Muscle layer of duodenum (tissue), 2 donors: ENCODE data around the gene PALM2AKAP2.

Experiments used
- H3K27ac ChIP-seq: one replicate; pipeline ENCODE4 v1.7.0; 2013; ENCODE audit warnings: mild to moderate bottlenecking, low read length
- H3K27me3 ChIP-seq: one replicate; pipeline ENCODE4 v1.7.0; 2013; ENCODE audit warnings: low read depth, mild to moderate bottlenecking, control low read depth, low read length
- H3K36me3 ChIP-seq, 2 donors: one replicate each; pipeline ENCODE4 v1.7.0; 2013; ENCODE audit warnings: low read length in 2 of 2, control low read depth in 1 of 2, mild to moderate bottlenecking in 1 of 2; ENCODE audit not compliant: insufficient read depth in 2 of 2, control insufficient read depth in 1 of 2
- H3K4me1 ChIP-seq, 2 donors: one replicate each; pipeline ENCODE4 v1.7.0; 2013; ENCODE audit warnings: low read length in 2 of 2, mild to moderate bottlenecking in 2 of 2, control low read depth in 1 of 2, moderate library complexity in 1 of 2; ENCODE audit not compliant: insufficient read depth in 2 of 2, control insufficient read depth in 1 of 2
- H3K4me3 ChIP-seq, 2 donors: one replicate each; pipeline ENCODE4 v1.7.0; 2013; ENCODE audit warnings: low read length in 2 of 2, low read depth in 1 of 2, mild to moderate bottlenecking in 1 of 2
- H3K9me3 ChIP-seq, 2 donors: one replicate each; pipeline ENCODE4 v1.7.0; 2013; ENCODE audit warnings: low read length in 2 of 2, control low read depth in 1 of 2, mild to moderate bottlenecking in 1 of 2; ENCODE audit not compliant: control insufficient read depth in 1 of 2
- donor health status: healthy.

PALM2AKAP2 gene

GRCh38 chr9:109779711-109780452 lies at the start of gene PALM2AKAP2:
PALM2AKAP2 (plus strand) TSS chr9:109780198; CDS start chr9:109780489, 291 bp downstream.
- Histone ChIP-seq H3K27ac (peak within 1 kb of the TSS; percentile 36), H3K4me3 (peak within 1 kb of the TSS; percentile 69 to 70), H3K36me3 (no peaks in the 10 kb centered on the region), H3K27me3 (no peaks in the 10 kb centered on the region), H3K4me1 (peaks cover 0 to 7% of the 10 kb centered on the region in 2 donors), H3K9me3 (no peaks in the 10 kb centered on the region)

- H3K27ac ChIP-seq, result no peak overlapping the region
- no peak overlapping the region for H3K4me3 ChIP-seq
- no peaks in the 10 kb centered on the region for H3K36me3 ChIP-seq
- no peaks in the 10 kb centered on the region for H3K4me1 ChIP-seq
- H3K27me3 ChIP-seq, result no peaks in the 10 kb centered on the region
- no peaks in the 10 kb centered on the region for H3K9me3 ChIP-seq
Measured at GRCh38 chr9:109730228-109730627, 49.8 kb upstream of the PALM2AKAP2 start.

GRCh38 chr9:109733690-109734089 lies 46.3 kb upstream of the PALM2AKAP2 start:
- Histone ChIP-seq H3K27me3 (no peaks in the 10 kb centered on the region), H3K27ac (no peak overlapping the region), H3K4me3 (no peak overlapping the region), H3K4me1 (no peaks in the 10 kb centered on the region), H3K36me3 (no peaks in the 10 kb centered on the region), H3K9me3 (no peaks in the 10 kb centered on the region)

GRCh38 chr9:109734814-109735213 lies 45.2 kb upstream of the PALM2AKAP2 start:
- H3K27me3 ChIP-seq, result no peaks in the 10 kb centered on the region
- H3K36me3 ChIP-seq, result no peaks in the 10 kb centered on the region
- H3K4me1 ChIP-seq, result no peaks in the 10 kb centered on the region
- no peak overlapping the region for H3K27ac ChIP-seq
- H3K9me3 ChIP-seq, result no peaks in the 10 kb centered on the region
- H3K4me3 ChIP-seq, result no peak overlapping the region

GRCh38 chr9:109735801-109736200 lies 44.2 kb upstream of the PALM2AKAP2 start:
- Histone ChIP-seq H3K36me3 (no peaks in the 10 kb centered on the region), H3K27me3 (no peaks in the 10 kb centered on the region), H3K4me3 (no peak overlapping the region), H3K9me3 (no peaks in the 10 kb centered on the region), H3K27ac (no peak overlapping the region), H3K4me1 (no peaks in the 10 kb centered on the region)

- Histone ChIP-seq H3K4me1 (no peaks in the 10 kb centered on the region), H3K4me3 (no peak overlapping the region), H3K9me3 (no peaks in the 10 kb centered on the region), H3K36me3 (no peaks in the 10 kb centered on the region), H3K27ac (no peak overlapping the region), H3K27me3 (no peaks in the 10 kb centered on the region)
Measured at GRCh38 chr9:109737295-109737694, 42.7 kb upstream of the PALM2AKAP2 start.

- Histone ChIP-seq H3K9me3 (no peaks in the 10 kb centered on the region), H3K4me1 (no peaks in the 10 kb centered on the region), H3K27me3 (no peaks in the 10 kb centered on the region), H3K36me3 (no peaks in the 10 kb centered on the region), H3K27ac (no peak overlapping the region), H3K4me3 (no peak overlapping the region)
Measured at GRCh38 chr9:109739760-109740159, 40.2 kb upstream of the PALM2AKAP2 start.

- H3K4me3 ChIP-seq, result no peak overlapping the region
- no peak overlapping the region for H3K27ac ChIP-seq
- H3K4me1 ChIP-seq, result peaks cover 6 to 14% of the 10 kb centered on the region in 2 donors
- H3K36me3 ChIP-seq, result no peaks in the 10 kb centered on the region
- H3K27me3 ChIP-seq, result no peaks in the 10 kb centered on the region
- H3K9me3 ChIP-seq, result no peaks in the 10 kb centered on the region
Measured at GRCh38 chr9:109742776-109743348, 37.1 kb upstream of the PALM2AKAP2 start.

- no peaks in the 10 kb centered on the region for H3K36me3 ChIP-seq
- no peaks in the 10 kb centered on the region for H3K9me3 ChIP-seq
- H3K4me3 ChIP-seq, result no peak overlapping the region
- H3K27ac ChIP-seq, result no peak overlapping the region
- H3K27me3 ChIP-seq, result no peaks in the 10 kb centered on the region
- H3K4me1 ChIP-seq, result peaks cover 6 to 14% of the 10 kb centered on the region in 2 donors
Measured at GRCh38 chr9:109743696-109744095, 36.3 kb upstream of the PALM2AKAP2 start.

- Histone ChIP-seq H3K4me1 (peaks cover 6 to 14% of the 10 kb centered on the region in 2 donors), H3K27me3 (no peaks in the 10 kb centered on the region), H3K27ac (no peak overlapping the region), H3K9me3 (no peaks in the 10 kb centered on the region), H3K36me3 (no peaks in the 10 kb centered on the region), H3K4me3 (no peak overlapping the region)
Measured at GRCh38 chr9:109745335-109746283, 34.4 kb upstream of the PALM2AKAP2 start.

GRCh38 chr9:109751253-109751652 lies 28.7 kb upstream of the PALM2AKAP2 start:
- H3K36me3 ChIP-seq, result no peaks in the 10 kb centered on the region
- no peaks in the 10 kb centered on the region for H3K9me3 ChIP-seq
- H3K4me1 ChIP-seq, result no peaks in the 10 kb centered on the region
- no peak overlapping the region for H3K27ac ChIP-seq
- H3K4me3 ChIP-seq, result no peak overlapping the region
- no peaks in the 10 kb centered on the region for H3K27me3 ChIP-seq
